GM18867 (cell line): ENCODE data around the gene TMC7.
"Not testable (repeated sequence)": the region's sequence is repeated elsewhere in the genome, so short reads cannot be mapped to it uniquely, and the experiment has no call there.

Experiments used
- ATAC-seq: cut with Tn5 transposase; IDR thresholded peaks from one replicate; pipeline ENCODE4 v1.9.1; 2021; ENCODE audit warnings: mild to moderate bottlenecking, moderate library complexity; ENCODE audit not compliant: unreplicated experiment

Gene TMC7

DNA sequence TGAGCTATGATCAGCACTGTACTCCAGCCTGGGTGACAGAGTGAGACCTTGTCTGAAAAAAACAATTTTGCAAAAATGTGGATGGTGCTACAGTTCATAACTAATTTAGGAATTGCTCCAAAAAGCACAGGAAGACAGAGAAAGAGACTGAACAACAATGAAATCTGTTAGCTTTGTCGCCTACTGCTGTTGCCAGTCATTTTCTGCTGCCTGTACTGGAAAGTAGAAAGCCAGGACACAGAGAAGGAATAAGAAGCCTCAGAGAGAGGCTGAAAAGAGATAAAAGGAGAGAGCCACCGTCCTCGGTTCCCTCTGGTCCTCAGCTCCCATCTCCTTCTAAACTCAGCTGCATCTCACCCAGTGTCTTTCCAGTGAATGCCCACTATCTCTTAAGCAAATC lies 8.6 kb upstream of the TMC7 start:
- ATAC-seq, result no peak

DNA sequence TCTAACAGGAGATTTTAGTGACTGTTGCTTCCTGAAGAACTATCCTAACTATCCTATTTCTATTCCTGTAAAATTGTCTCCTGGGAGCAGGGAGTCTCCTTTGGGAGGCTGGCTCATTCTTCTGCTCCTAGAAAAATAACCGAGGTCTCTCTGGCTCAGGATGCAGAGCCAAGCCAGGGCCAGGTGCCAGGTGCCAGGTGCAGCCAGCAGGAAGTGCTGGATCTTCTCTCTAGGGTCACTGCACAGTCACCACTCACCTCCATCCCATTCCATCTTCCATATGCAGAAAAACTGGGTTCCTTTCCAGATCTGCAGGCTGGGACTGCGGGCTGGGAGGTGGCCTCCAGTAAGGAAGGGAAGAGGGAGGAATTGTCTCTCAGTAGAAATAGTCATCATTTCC lies 3.8 kb upstream of the TMC7 start:
- no peak for ATAC-seq

DNA sequence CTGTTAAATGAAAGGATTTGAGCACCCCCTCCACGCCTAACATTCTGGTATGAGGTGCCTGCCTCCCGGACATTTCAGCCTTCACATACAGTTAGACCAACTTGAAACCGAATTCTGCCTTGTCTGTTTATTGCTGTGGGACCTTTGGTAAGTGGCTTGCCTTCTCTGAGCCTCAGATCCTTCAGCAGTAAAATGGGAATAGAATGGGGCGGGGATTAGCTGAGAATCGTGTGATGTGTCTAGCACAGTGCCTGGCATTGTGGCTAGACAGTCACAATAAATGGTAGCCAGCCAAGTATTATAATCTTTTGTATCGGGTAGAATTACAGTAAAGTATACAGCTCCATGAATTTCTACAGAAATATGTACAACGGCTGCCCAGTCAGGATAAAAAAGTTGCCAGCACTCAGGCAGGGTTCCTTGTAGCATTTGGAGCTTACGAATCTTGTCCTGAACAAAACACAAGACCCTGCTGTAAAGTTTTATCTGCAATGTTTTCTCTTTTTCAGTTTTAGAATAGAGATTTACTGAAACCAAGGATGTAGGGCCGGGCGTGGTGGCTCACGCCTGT lies 786 bp downstream of the TMC7 start:
- ATAC-seq, result no peak

DNA sequence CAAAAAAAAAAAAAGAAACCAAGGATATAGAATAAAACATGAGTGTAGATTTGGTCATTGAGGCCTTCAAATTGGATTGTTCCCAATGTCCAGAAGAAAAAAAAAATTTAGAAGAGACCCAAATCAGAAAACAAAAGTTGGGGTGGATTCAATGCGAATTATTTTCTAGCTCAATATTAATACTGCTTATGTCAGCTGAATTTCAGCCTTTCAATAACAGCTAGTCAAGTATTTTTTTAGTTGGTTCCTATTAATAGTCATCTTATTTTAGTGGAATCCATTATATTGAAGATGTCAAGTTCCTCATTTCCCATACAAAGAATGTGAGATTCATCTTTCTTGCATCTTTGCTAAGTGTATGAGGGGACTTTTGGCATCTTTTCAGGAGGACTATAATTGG lies 1.5 kb downstream of the TMC7 start:
- not testable (repeated sequence) for ATAC-seq

DNA sequence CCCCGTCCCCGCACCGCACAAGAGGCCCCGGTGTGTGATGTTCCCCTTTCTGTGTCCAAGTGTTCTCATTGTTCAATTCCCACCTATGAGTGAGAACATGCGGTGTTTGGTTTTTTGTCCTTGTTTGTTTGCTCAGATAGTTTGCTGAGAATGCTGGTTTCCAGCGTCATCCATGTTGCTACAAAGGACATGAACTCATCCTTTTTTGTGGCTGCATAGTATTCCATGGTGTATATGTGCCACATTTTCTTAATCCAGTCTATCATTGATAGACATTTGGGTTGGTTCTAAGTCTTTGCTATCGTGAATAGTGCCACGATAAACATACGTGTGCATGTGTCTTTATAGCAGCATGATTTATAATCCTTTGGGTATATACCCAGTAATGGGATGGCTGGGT lies 8.0 kb downstream of the TMC7 start:
- ATAC-seq, result not testable (repeated sequence)

GRCh38 chr16:18993531-18993930 lies 9.8 kb downstream of the TMC7 start:
- not testable (repeated sequence) for ATAC-seq

- not testable (repeated sequence) for ATAC-seq
Measured at GRCh38 chr16:18994181-18994580, 10.4 kb downstream of the TMC7 start.

GRCh38 chr16:18995406-18995805 lies 11.7 kb downstream of the TMC7 start:
- ATAC-seq, result not testable (repeated sequence)

- not testable (repeated sequence) for ATAC-seq
Measured at GRCh38 chr16:18996536-18996935, 12.8 kb downstream of the TMC7 start.

- ATAC-seq, result not testable (repeated sequence)
Measured at GRCh38 chr16:18997001-18997400, 13.3 kb downstream of the TMC7 start.

GRCh38 chr16:18999045-18999393 lies 15.3 kb downstream of the TMC7 start:
- ATAC-seq, result no peak

GRCh38 chr16:19001788-19002187 lies 18.1 kb downstream of the TMC7 start:
- ATAC-seq, result no peak

DNA sequence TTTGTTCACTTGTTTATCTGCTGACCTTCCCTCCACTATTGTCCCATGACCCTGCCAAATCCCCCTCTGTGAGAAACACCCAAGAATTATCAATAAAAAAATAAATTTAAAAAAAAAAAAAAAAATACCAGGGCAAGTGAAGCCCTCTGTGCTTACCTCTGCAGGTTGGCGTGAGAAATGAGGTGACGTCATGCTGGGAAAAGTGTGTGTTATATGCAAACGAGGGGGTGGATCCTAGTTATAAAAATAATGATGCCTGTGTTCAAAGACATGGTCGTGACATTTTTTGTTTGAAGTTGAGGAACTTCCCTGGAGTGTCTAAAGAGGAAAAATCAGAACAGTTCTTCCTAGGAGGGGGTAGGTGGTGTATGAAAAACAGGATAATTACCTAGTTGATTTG lies 20.2 kb downstream of the TMC7 start:
- ATAC-seq, result no peak

DNA sequence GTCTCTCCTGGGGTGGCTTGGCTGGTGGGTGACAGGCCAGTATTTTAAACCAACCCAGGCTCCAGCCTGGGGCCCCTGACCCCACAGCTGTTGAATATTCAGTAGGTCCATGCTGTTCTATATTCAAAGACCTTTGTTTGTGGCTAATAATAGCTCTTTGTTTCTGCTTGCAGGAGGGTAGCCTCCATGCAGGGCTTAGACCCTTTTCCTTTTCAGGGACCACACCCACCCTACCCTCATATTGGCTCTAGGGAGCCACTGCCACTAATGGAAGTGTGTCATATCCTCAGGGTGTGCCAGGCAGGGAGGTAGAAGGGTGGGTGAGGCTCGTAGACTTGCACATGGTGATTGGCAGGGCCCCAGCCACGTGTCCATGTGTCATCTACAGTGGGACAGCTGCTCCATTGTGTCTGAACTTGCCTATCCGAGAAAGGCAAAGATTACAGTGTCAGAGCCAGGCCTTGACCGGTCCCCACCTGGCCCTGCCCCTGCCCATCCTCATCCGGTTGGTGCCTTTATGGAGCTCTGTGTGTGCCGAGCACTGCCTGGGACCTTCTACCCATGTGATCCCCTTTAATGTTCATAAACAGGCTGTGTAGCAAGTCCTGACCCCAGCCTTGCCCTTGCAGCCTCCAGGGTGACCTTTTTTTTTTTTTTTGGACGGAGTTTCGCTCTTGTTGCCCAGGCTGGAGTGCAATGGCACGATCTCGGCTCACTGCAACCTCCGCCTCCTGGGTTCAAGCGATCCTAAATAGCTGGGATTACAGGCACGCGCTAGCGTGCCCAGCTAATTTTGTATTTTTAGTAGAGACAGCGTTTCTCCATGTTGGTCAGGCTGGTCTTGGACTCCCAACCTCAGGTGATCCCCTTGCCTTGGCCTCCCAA lies 22.1 kb downstream of the TMC7 start:
- ATAC-seq, result no peak

GRCh38 chr16:19006446-19007315 lies 22.9 kb downstream of the TMC7 start:
- no peak for ATAC-seq

GRCh38 chr16:19008245-19009169 lies 24.8 kb downstream of the TMC7 start:
- ATAC-seq, result no peak

DNA sequence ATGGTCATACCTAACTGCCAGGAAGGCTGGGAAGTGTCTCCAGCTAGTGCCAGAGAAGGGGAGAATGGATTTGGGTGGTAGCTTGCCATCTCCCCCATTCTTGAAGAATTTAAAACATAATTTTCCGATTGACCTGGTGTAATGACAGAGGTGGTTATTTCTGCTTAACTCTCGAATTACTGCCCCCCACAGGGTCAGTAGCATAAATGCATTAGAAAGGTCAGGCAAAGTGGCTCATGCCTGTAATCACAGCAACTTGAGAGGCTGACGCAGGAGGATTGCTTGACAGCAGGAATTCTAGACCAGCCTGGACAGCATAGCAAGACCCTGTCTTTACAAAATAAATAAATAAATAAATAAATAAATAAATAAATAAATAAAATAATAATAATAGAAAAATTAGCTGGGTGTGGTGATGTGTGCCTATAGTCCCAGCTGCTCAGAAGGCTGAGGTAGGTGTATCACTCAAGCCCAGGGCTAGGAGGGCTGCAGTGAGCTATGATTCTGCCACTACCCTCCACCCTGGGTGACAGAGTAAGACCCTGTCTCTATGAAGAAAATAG lies 27.5 kb downstream of the TMC7 start:
- ATAC-seq, result no peak

DNA sequence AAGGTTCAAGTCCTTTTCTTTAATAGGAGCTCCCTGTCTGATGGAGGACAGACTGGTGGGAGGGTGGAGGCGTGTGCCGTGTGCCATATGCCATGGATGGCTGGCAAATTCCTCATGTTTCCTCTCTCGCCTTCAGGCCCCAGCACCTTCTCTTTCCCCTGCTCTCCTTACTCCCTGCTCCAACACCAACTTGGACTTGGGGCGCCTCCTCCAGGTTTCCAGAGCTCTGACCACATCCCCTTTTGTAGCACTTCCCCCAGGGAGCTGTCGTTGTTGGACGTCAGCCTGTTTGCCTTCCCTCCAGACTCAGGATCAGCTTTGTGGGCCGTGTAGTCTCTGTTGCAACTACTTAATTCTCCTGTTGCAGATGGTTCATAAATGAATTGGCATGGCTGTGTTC lies 30.7 kb downstream of the TMC7 start:
- ATAC-seq, result no peak

GRCh38 chr16:19017179-19017578 lies 33.4 kb downstream of the TMC7 start:
- no peak for ATAC-seq

GRCh38 chr16:19020689-19021088 lies 37.0 kb downstream of the TMC7 start:
- ATAC-seq, result no peak
